Choroid plexus epithelial cell (primary cell): ENCODE results near the gene AUTS2.

ENCODE experiments used
- DNase-seq: peaks from one replicate; pipeline ENCODE4 v3.0.0-alpha.2; 2010; ENCODE audit warnings: low read depth
- H3K4me3 ChIP-seq: 2 replicates; pipeline ENCODE4 v1.5.1; 2011; ENCODE audit warnings: low read depth, mild to moderate bottlenecking, control low read depth, low read length, moderate library complexity
- CTCF ChIP-seq: conservative IDR thresholded peaks from 2 replicates; pipeline ENCODE4 v1.5.1; 2011; ENCODE audit warnings: low read depth, mild to moderate bottlenecking, control low read depth, inconsistent platforms, low read length, moderate library complexity

The AUTS2 gene

GRCh38 chr7:70384024-70384423, 785.7 kb downstream of the AUTS2 start:
- DNase-seq = no peak
- TF ChIP-seq CTCF = no peak
- no peak overlapping the region for H3K4me3 ChIP-seq

GRCh38 chr7:70384891-70385290, 786.6 kb downstream of the AUTS2 start:
- no peak for TF ChIP-seq CTCF
- DNase-seq = peak; percentile 31
- H3K4me3 ChIP-seq = no peak overlapping the region

- no peak for TF ChIP-seq CTCF
- DNase-seq = no peak
- no peak overlapping the region for H3K4me3 ChIP-seq
Measured at GRCh38 chr7:70387217-70387616, 788.9 kb downstream of the AUTS2 start.

GRCh38 chr7:70389531-70390151, 791.4 kb downstream of the AUTS2 start:
- no peak overlapping the region for H3K4me3 ChIP-seq
- no peak for TF ChIP-seq CTCF
- no peak for DNase-seq

- no peak for TF ChIP-seq CTCF
- no peak for DNase-seq
- no peak overlapping the region for H3K4me3 ChIP-seq
Measured at GRCh38 chr7:70390251-70390650, 792.0 kb downstream of the AUTS2 start.

- H3K4me3 ChIP-seq = no peak overlapping the region
- no peak for DNase-seq
- TF ChIP-seq CTCF = no peak
Measured at GRCh38 chr7:70392256-70392876, 794.1 kb downstream of the AUTS2 start.

GRCh38 chr7:70392877-70393435, 794.7 kb downstream of the AUTS2 start:
- DNase-seq = no peak
- no peak for TF ChIP-seq CTCF
- no peak overlapping the region for H3K4me3 ChIP-seq
